Uterus (tissue), 4 donors: ENCODE measurements around the gene ZDHHC1. TPM values are rescaled to one million over a fixed set of nuclear protein-coding genes. Genes with fewer than 3 reads are reported as not detected.

Source experiments
- DNase-seq, 2 donors: peaks; one replicate each; pipeline ENCODE4 v3.0.0-alpha.2; 2019 to 2020
- H3K27ac ChIP-seq, 2 donors: fragments of 200-600 bp; sonication (generic); 1 replicate in 1 of 2; 2 replicates in 1 of 2; pipeline ENCODE4 v1.5.1; 2016 to 2018
- H3K27me3 ChIP-seq, 2 donors: fragments of 200-600 bp; sonication (generic); one replicate each; pipeline ENCODE4 v1.5.1; 2018 to 2019; ENCODE audit warnings: control low read depth in 1 of 2
- H3K36me3 ChIP-seq, 2 donors: fragments of 200-600 bp; sonication (generic); one replicate each; pipeline ENCODE4 v1.5.1; 2019; ENCODE audit warnings: control low read depth in 1 of 2
- H3K4me1 ChIP-seq, 2 donors: fragments of 200-600 bp; sonication (generic); one replicate each; pipeline ENCODE4 v1.5.1; 2018 to 2019; ENCODE audit warnings: control low read depth in 1 of 2
- H3K4me3 ChIP-seq, 2 donors: fragments of 200-600 bp; sonication (generic); 1 replicate in 1 of 2; 2 replicates in 1 of 2; pipeline ENCODE4 v1.5.1; 2018 to 2019; ENCODE audit warnings: mild to moderate bottlenecking in 1 of 2
- H3K9me3 ChIP-seq, 2 donors: fragments of 200-600 bp; sonication (generic); one replicate each; pipeline ENCODE4 v1.5.1; 2019; ENCODE audit warnings: control low read depth in 1 of 2
- POLR2A ChIP-seq, 2 donors: fragments of 450-650 bp; IDR thresholded peaks; one replicate each; pipeline ENCODE4 v1.6.1; 2016; ENCODE audit warnings: antibody characterized with exemption in 2 of 2, mild to moderate bottlenecking in 1 of 2, moderate library complexity in 1 of 2
- intact Hi-C: fragments of 100-400 bp; cut with DNase I; formaldehyde crosslinking; loops from one replicate; pipeline ENCODE4 v1.15.1; 2023; ENCODE audit warnings: low total_unique reads
- total RNA-seq, 4 donors: library from RNA; depleted of rRNA in 3 of 4; stranded (reverse); fragments of >200 nt in 3 of 4; gene quantifications; one replicate each; pipeline versions ENCODE4 v1.1.0 to v1.2.4, GENCODE V29; 2014 to 2023
- TF ChIP-seq, protein P1 (sequence below), 4 experiments: fragments of 200-600 bp in 2 of 4; fragments of 450-650 bp in 2 of 4; sonication (generic) in 2 of 4; IDR thresholded peaks; one replicate each; pipeline ENCODE4 v1.5.1; 2016 to 2019; ENCODE audit warnings: antibody characterized with exemption in 4 of 4, mild to moderate bottlenecking in 2 of 4, moderate library complexity in 1 of 4
- donor health status: DM: yes; HTN: yes; CAD: no.

The ZDHHC1 gene
- total RNA-seq, 4 donors from 2014 or later: 14.7 to 30.6 (median 25.6) TPM

DNA sequence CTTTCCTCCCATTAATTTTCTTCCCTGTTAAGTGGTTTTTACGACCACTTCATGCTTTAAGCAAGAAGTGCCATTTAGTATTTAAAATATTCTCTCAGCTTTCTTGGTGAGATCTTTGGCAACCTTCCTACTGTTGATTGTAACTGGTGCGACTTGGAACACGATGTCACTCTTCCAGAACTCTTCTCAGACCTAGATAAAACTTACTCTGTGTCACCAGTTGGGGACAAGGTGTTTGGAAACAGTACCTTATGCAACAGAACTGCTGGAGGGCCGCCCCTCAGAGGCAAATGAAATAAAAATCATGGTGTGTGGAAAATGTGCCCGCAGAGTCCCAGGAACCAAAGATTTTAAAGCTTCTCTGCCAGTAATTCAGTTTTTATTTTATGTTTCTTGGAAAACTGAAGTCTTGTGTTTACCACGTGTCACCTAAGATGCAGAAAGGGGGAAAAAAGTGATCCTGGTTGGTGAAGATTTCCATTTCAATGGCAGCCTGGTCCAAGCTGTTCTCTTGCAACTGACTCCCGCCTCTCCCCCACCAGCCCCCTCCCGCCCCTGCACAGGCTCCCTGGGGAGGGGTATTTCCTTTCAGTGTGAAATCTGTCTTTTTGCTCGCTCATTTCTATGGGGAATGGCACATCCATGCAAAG lies 7.5 kb upstream of the ZDHHC1 start:
- Histone ChIP-seq H3K9me3 (no peaks in the 10 kb centered on the region), H3K27ac (no peak overlapping the region), H3K27me3 (no peaks in the 10 kb centered on the region), H3K4me1 (peaks cover 0 to 8% of the 10 kb centered on the region in 2 donors), H3K4me3 (no peak overlapping the region), H3K36me3 (no peaks in the 10 kb centered on the region)
- intact Hi-C loops: no loop called here
- no peak for TF ChIP-seq POLR2A (IDR thresholded peaks at IDR 0.05)
- TF ChIP-seq, protein P1, sequence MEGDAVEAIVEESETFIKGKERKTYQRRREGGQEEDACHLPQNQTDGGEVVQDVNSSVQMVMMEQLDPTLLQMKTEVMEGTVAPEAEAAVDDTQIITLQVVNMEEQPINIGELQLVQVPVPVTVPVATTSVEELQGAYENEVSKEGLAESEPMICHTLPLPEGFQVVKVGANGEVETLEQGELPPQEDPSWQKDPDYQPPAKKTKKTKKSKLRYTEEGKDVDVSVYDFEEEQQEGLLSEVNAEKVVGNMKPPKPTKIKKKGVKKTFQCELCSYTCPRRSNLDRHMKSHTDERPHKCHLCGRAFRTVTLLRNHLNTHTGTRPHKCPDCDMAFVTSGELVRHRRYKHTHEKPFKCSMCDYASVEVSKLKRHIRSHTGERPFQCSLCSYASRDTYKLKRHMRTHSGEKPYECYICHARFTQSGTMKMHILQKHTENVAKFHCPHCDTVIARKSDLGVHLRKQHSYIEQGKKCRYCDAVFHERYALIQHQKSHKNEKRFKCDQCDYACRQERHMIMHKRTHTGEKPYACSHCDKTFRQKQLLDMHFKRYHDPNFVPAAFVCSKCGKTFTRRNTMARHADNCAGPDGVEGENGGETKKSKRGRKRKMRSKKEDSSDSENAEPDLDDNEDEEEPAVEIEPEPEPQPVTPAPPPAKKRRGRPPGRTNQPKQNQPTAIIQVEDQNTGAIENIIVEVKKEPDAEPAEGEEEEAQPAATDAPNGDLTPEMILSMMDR (IDR thresholded peaks at IDR 0.05): no peak
- DNase-seq: no peak

DNA sequence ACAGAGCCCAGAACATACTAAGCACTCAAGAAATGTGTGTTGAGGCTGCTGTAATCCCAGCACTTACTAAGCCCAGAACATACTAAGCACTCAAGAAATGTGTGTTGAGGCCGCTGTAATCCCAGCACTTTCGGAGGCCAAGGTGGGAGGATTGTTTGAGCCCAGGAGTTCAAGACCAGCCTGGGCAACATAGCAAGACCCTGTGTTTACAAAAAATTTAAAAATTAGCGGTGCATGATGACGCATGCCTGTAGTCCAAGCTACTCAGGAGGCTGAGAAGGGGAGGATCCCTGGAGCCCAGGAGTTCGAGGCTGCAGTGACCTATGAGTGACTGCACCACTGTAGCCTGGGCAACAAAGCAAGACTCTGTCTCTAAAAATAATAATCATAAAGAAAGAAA lies 6.7 kb upstream of the ZDHHC1 start:
- peaks cover 0 to 2% of the 10 kb centered on the region in 2 donors for H3K4me1 ChIP-seq
- no peak overlapping the region for H3K27ac ChIP-seq
- no peaks in the 10 kb centered on the region for H3K36me3 ChIP-seq
- intact Hi-C loops: no loop called here
- no peak for DNase-seq
- H3K4me3 ChIP-seq: no peak overlapping the region
- no peaks in the 10 kb centered on the region for H3K9me3 ChIP-seq
- no peak for TF ChIP-seq POLR2A (IDR thresholded peaks at IDR 0.05)
- TF ChIP-seq, protein P1 (IDR thresholded peaks at IDR 0.05): no peak
- no peaks in the 10 kb centered on the region for H3K27me3 ChIP-seq

DNA sequence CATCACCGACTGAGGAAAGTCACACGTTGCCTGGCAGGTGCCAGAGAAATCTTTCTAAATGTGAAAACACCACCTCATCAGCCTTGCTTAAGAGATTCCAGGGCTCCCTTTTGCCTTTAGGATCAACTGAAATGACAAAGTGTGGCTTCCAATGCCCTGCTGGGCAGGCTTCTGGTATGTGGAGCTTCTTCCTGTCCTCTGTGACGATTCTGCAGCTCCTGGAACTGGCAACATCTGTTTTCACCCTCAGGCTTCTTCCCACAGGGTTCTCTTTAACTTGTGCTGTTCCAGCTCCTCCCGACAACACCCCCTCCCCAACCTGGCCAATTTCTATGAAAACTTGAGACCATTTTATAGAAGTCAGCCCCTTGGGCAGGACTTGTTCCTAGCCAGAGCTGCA lies 4.8 kb upstream of the ZDHHC1 start:
- no peak for TF ChIP-seq POLR2A (IDR thresholded peaks at IDR 0.05)
- TF ChIP-seq, protein P1 (IDR thresholded peaks at IDR 0.05): no peak
- no peak for DNase-seq
- Histone ChIP-seq H3K27ac (no peak overlapping the region), H3K36me3 (no peaks in the 10 kb centered on the region), H3K9me3 (no peaks in the 10 kb centered on the region), H3K4me3 (no peak overlapping the region), H3K27me3 (no peaks in the 10 kb centered on the region), H3K4me1 (no peaks in the 10 kb centered on the region)
- intact Hi-C loops: no loop called here

DNA sequence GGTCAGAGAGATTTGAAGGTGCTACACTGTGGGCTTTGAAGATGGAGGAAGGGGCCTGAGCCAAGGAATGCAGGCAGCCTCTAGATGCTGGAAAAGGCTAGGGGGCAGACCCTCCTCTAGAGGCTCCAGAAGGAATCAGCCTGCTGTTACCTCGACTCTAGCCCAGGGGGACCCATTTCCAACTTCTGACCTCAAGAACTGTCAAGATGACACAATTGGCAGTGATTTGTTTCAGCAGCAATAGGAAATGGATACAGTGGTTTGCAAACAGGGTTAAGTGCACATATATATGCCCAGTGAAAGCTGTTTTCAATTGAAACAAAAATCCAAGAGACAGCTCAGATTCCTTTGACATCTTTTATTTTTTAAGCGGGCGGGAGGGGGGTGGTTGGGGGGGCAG lies 3.7 kb upstream of the ZDHHC1 start:
- Histone ChIP-seq H3K27me3 (no peaks in the 10 kb centered on the region), H3K27ac (no peak overlapping the region), H3K9me3 (no peaks in the 10 kb centered on the region), H3K36me3 (no peaks in the 10 kb centered on the region), H3K4me3 (no peak overlapping the region), H3K4me1 (no peaks in the 10 kb centered on the region)
- TF ChIP-seq POLR2A (IDR thresholded peaks at IDR 0.05): no peak
- TF ChIP-seq, protein P1 (IDR thresholded peaks at IDR 0.05): no peak
- intact Hi-C loops: no loop called here
- DNase-seq: no peak

DNA sequence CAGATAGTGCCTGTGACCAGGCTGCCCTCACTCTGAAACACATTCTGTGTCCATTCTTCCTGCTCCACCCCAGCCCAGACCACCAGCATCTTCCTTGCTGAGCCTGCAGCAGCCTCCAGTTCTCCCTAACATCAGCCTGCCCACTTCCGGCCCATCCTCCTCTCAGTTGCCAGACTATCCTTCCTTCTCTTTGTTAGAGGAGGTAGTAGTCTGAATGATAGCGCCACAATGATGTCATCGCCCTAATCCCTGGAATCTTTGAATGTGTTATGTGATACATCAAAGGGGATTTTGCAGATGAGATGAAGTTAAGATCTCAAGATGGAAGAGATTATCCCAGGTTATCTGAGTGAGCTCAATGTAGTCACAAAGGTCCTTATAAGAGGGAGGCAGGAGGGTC lies 3.2 kb upstream of the ZDHHC1 start:
- Histone ChIP-seq H3K27ac (no peak overlapping the region), H3K4me1 (no peaks in the 10 kb centered on the region), H3K36me3 (no peaks in the 10 kb centered on the region), H3K9me3 (no peaks in the 10 kb centered on the region), H3K27me3 (no peaks in the 10 kb centered on the region), H3K4me3 (no peak overlapping the region)
- intact Hi-C loops: no loop called here
- TF ChIP-seq, protein P1 (IDR thresholded peaks at IDR 0.05): no peak
- no peak for TF ChIP-seq POLR2A (IDR thresholded peaks at IDR 0.05)
- DNase-seq: no peak
